Endothelial cell of umbilical vein (primary cell): ENCODE measurements around the gene ZNF516.

ENCODE experiments used
- CTCF ChIP-seq, 2 donors: IDR thresholded peaks; 1 replicate in 1 of 2; 2 replicates in 1 of 2; pipeline ENCODE4 v1.5.1; 2011; ENCODE audit warnings: low read length in 2 of 2, mild to moderate bottlenecking in 2 of 2, moderate library complexity in 2 of 2, control low read depth in 1 of 2, inconsistent platforms in 1 of 2, low read depth in 1 of 2; ENCODE audit not compliant: insufficient read depth in 1 of 2; ENCODE audit errors: extremely low read depth in 1 of 2
- EZH2 ChIP-seq: IDR thresholded peaks from 2 replicates; pipeline ENCODE4 v1.6.1; 2012; ENCODE audit warnings: borderline replicate concordance, low read depth, mild to moderate bottlenecking, moderate library complexity, low read length, inconsistent platforms; ENCODE audit not compliant: severe bottlenecking
- MAX ChIP-seq: IDR thresholded peaks from 2 replicates; pipeline ENCODE4 v1.6.1; 2011; ENCODE audit not compliant: insufficient read depth, insufficient read length
- POLR2A ChIP-seq: IDR thresholded peaks from 2 replicates; pipeline ENCODE4 v1.6.1; 2012; ENCODE audit warnings: low read depth, mild to moderate bottlenecking, control low read depth, low read length

- no peak for TF ChIP-seq MAX
- TF ChIP-seq EZH2: no peak
- TF ChIP-seq POLR2A: no peak
- no peak for TF ChIP-seq CTCF (IDR thresholded peaks at IDR 0.05; ENCODE audit: extremely low read depth in 1 of 2, insufficient read depth in 1 of 2, low read depth in 1 of 2, low read length in 2 of 2)
Observed at GRCh38 chr18:76461692-76462325, 33.2 kb downstream of the ZNF516 start.
